GM19395 (cell line): ENCODE measurements around the gene TTC3.
A peak's percentile ranks its signal among the peaks of the same experiment; 100 is the strongest.
"Not testable (repeated sequence)": the region's sequence is repeated elsewhere in the genome, so short reads cannot be mapped to it uniquely, and the experiment has no call there.

ENCODE experiments used
- ATAC-seq: cut with Tn5 transposase; IDR thresholded peaks from one replicate; pipeline ENCODE4 v1.9.1; 2021; ENCODE audit warnings: mild to moderate bottlenecking, moderate library complexity; ENCODE audit not compliant: unreplicated experiment

Gene TTC3

GRCh38 chr21:37072988-37073416 is at the start of gene TTC3, which contains the start of gene PIGP:
Gene TTC3, plus strand, starts transcription at chr21:37073254. Its CDS starts 14,004 bp downstream, at chr21:37087258.
Gene PIGP, minus strand, starts transcription at chr21:37073071. Its CDS starts 556 bp downstream, at chr21:37072515.
- peak; percentile 69 for ATAC-seq

GRCh38 chr21:37026499-37026898 is 46.6 kb upstream of the TTC3 start:
- ATAC-seq = no peak

GRCh38 chr21:37028570-37028969 is 44.5 kb upstream of the TTC3 start:
- no peak for ATAC-seq

GRCh38 chr21:37030864-37031263 is 42.2 kb upstream of the TTC3 start:
- ATAC-seq = no peak

GRCh38 chr21:37032293-37032692 is 40.8 kb upstream of the TTC3 start:
- ATAC-seq = no peak

GRCh38 chr21:37032877-37033471 is 40.1 kb upstream of the TTC3 start:
- no peak for ATAC-seq

- not testable (repeated sequence) for ATAC-seq
These were observed 38.7 kb upstream of the TTC3 start for GRCh38 chr21:37034394-37034793.

GRCh38 chr21:37036177-37036576 is 36.9 kb upstream of the TTC3 start:
- no peak for ATAC-seq

- no peak for ATAC-seq
These were observed 33.5 kb upstream of the TTC3 start for GRCh38 chr21:37039411-37040075.

- ATAC-seq = no peak
These were observed 32.8 kb upstream of the TTC3 start for GRCh38 chr21:37040212-37040611.

- ATAC-seq = no peak
These were observed 31.3 kb upstream of the TTC3 start for GRCh38 chr21:37041706-37042271.

- no peak for ATAC-seq
These were observed 29.2 kb upstream of the TTC3 start for GRCh38 chr21:37043818-37044217.

GRCh38 chr21:37044643-37045042 is 28.4 kb upstream of the TTC3 start:
- ATAC-seq = no peak

- ATAC-seq = no peak
These were observed 27.9 kb upstream of the TTC3 start for GRCh38 chr21:37045149-37045548.

GRCh38 chr21:37045556-37045955 is 27.5 kb upstream of the TTC3 start:
- no peak for ATAC-seq

- no peak for ATAC-seq
These were observed 26.0 kb upstream of the TTC3 start for GRCh38 chr21:37047079-37047478.

GRCh38 chr21:37049741-37050140 is 23.3 kb upstream of the TTC3 start:
- not testable (repeated sequence) for ATAC-seq

GRCh38 chr21:37055271-37055855 is 17.7 kb upstream of the TTC3 start:
- no peak for ATAC-seq

- ATAC-seq = no peak
These were observed 15.4 kb upstream of the TTC3 start for GRCh38 chr21:37057614-37058013.

- no peak for ATAC-seq
These were observed 14.8 kb upstream of the TTC3 start for GRCh38 chr21:37058261-37058660.

GRCh38 chr21:37059181-37059580 is 13.9 kb upstream of the TTC3 start:
- ATAC-seq = no peak

GRCh38 chr21:37060296-37060695 is 12.8 kb upstream of the TTC3 start:
- ATAC-seq = no peak
